Progenitor cell of endocrine pancreas (in vitro differentiated cells): ENCODE measurements around the gene RAB6B. TPM values are rescaled to one million over a fixed set of nuclear protein-coding genes. Genes with fewer than 3 reads are reported as not detected.

ENCODE experiments used
- DNase-seq: peaks from one replicate; pipeline ENCODE4 v3.0.0; 2021; ENCODE audit warnings: low spot score; ENCODE audit not compliant: unreplicated experiment
- H3K27ac Mint-ChIP-seq: 2 replicates; pipeline ENCODE4 v1.8.0; 2021; ENCODE audit warnings: mild to moderate bottlenecking, moderate library complexity, mixed read lengths
- H3K27me3 Mint-ChIP-seq: 2 replicates; pipeline ENCODE4 v1.8.0; 2021; ENCODE audit warnings: mixed read lengths
- H3K36me3 Mint-ChIP-seq: 2 replicates; pipeline ENCODE4 v1.8.0; 2022; ENCODE audit warnings: mixed read lengths; ENCODE audit not compliant: insufficient read depth
- H3K4me1 Mint-ChIP-seq: 2 replicates; pipeline ENCODE4 v1.8.0; 2021; ENCODE audit warnings: low read depth, mixed read lengths
- H3K4me3 Mint-ChIP-seq: 2 replicates; pipeline ENCODE4 v1.8.0; 2021; ENCODE audit warnings: low read depth, mild to moderate bottlenecking, moderate library complexity, mixed read lengths
- H3K9me3 Mint-ChIP-seq: 2 replicates; pipeline ENCODE4 v1.8.0; 2021; ENCODE audit warnings: low read depth, mixed read lengths
- total RNA-seq: library from RNA; stranded (reverse); gene quantifications from 2 replicates; pipeline ENCODE4 v1.2.1, GENCODE V29; 2021
- TF ChIP-seq, protein P1 (sequence below): fragments of 200-600 bp; sonication (generic); IDR thresholded peaks from one replicate; pipeline ENCODE4 v1.5.0; 2021; ENCODE audit warnings: antibody characterized with exemption, mild to moderate bottlenecking; ENCODE audit not compliant: unreplicated experiment

Gene RAB6B
- total RNA-seq, 1 donor from 2014 or later = 10.5 TPM

DNA sequence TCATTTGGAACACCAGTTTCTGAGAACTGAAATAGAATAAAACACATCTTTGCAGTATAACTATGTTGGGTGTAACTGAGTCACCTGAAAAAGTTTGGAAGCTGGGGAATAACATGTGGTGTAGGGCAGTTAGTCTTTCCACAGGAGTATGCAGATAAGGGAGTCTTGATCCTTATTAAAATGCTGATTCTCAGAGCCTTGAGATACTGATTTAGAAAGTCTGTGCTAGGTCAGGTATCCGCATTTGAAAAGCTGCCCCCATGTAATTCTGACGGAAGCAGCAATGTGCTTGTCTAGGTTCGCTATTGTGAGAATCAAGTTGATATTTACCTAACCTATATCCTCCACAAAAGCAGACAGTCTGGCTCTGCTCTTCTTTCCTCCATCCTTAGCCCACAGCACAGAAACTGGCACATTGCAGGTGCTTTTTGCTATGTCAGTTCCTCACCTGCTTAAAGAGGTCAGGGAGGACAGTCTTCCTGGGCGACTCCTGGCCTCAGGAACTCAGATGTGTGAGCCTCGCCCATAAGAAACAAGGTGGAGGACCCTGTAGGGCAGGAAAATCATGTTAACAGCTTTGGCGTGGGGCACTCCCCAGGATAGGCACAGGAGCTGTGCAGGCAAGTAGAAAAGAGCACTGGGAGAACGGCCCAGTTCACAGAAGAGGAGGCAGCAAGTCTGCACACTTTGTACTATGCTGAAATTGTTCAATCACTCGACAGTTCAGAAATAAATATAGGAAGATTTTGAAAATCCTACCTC, 117.7 kb downstream of the RAB6B start:
- TF ChIP-seq, protein P1, sequence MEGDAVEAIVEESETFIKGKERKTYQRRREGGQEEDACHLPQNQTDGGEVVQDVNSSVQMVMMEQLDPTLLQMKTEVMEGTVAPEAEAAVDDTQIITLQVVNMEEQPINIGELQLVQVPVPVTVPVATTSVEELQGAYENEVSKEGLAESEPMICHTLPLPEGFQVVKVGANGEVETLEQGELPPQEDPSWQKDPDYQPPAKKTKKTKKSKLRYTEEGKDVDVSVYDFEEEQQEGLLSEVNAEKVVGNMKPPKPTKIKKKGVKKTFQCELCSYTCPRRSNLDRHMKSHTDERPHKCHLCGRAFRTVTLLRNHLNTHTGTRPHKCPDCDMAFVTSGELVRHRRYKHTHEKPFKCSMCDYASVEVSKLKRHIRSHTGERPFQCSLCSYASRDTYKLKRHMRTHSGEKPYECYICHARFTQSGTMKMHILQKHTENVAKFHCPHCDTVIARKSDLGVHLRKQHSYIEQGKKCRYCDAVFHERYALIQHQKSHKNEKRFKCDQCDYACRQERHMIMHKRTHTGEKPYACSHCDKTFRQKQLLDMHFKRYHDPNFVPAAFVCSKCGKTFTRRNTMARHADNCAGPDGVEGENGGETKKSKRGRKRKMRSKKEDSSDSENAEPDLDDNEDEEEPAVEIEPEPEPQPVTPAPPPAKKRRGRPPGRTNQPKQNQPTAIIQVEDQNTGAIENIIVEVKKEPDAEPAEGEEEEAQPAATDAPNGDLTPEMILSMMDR = no peak
- H3K4me3 Mint-ChIP-seq = no peak overlapping the region

DNA sequence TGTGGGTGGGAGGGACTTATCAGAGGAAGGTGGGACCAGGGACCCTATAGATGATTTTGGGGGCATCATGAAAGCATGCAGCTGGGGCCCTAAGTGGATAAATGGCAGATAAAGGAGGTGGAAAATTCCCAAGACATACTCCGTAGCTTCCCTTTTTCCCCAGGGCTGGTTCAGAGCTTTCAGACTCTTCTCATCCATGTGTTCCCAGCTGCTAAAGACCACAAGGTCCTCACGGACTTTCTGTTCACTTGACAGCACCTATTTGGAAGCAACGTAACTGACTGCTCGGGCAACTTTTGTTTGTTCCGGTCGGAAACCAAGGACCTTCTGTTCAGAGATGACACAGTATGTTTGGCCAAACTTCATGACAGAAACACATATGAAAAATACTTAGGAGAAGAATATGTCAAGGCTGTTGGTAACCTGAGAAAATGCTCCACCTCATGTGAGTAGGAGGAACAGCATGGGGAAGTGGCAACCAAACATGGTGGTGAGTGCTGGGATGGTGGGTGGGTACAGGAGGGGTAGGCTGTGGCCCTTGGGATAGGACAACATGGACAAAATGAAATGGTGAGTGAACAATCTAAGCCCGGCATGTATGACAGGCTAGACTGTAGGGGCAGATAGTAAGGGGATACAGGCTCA, 118.8 kb downstream of the RAB6B start:
- Mint-ChIP-seq H3K4me1 (no peaks in the 10 kb centered on the region), H3K27me3 (peaks cover 8% of the 10 kb centered on the region), H3K36me3 (no peaks in the 10 kb centered on the region), H3K9me3 (no peaks in the 10 kb centered on the region), H3K27ac (no peak overlapping the region), H3K4me3 (no peak overlapping the region)
- TF ChIP-seq, protein P1 = no peak
- no peak for DNase-seq

More for the DNA sequence above, 117.7 kb downstream of the RAB6B start:
- H3K27me3 Mint-ChIP-seq = peaks cover 8% of the 10 kb centered on the region
- no peak for DNase-seq
- no peaks in the 10 kb centered on the region for H3K4me1 Mint-ChIP-seq
- no peak overlapping the region for H3K27ac Mint-ChIP-seq
- H3K9me3 Mint-ChIP-seq = peaks cover 4% of the 10 kb centered on the region
- H3K36me3 Mint-ChIP-seq = no peaks in the 10 kb centered on the region

DNA sequence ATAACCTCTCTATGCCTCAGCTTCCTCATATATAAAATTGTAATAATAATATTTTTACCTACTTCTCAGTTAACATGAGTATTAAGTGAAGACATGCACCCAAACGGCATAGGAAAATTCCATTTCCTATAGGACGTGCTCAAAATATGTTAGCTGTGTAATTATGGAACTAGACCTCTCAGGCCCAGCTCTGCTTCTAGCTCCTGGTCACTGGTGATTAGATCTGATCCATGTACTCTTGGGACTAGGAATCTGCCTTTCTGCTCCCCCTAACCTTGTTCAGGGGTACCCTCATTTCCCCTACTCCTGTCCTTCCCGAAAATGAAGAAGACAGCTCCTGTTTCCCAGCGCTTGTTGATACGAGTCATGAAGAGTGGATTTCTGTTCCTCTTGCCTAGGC, 119.8 kb downstream of the RAB6B start:
- Mint-ChIP-seq H3K4me3 (no peak overlapping the region), H3K27me3 (peaks cover 8% of the 10 kb centered on the region), H3K27ac (no peak overlapping the region), H3K4me1 (no peaks in the 10 kb centered on the region), H3K36me3 (no peaks in the 10 kb centered on the region), H3K9me3 (no peaks in the 10 kb centered on the region)
- TF ChIP-seq, protein P1 = no peak
- no peak for DNase-seq

DNA sequence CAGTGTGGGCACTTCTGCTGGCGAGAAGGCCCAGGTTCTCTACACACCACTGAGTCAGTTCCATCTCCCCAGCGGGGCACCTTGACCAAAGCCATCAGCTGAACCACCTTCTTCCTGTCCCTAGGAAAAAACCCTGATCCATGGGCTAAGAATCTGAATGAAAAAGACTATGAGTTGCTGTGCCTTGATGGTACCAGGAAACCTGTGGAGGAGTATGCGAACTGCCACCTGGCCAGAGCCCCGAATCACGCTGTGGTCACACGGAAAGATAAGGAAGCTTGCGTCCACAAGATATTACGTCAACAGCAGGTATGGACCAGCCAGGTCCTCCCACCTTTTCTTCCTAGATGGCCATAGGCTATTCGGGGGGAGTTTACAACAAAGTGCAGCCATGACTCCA, 120.4 kb downstream of the RAB6B start:
- Mint-ChIP-seq H3K36me3 (no peaks in the 10 kb centered on the region), H3K4me3 (no peak overlapping the region), H3K4me1 (no peaks in the 10 kb centered on the region), H3K27ac (no peak overlapping the region), H3K27me3 (peaks cover 8% of the 10 kb centered on the region), H3K9me3 (no peaks in the 10 kb centered on the region)
- TF ChIP-seq, protein P1 = no peak
- DNase-seq = no peak

Other genes starting within 250 kb of the RAB6B start
- 51.8 and 56.9 TPM in 2 replicates for gene TOPBP1, start 233.9 kb downstream of the RAB6B start, total RNA-seq
- 3.8 and 4.4 TPM in 2 replicates for gene TF, start 149.5 kb downstream of the RAB6B start, total RNA-seq
- 38.2 and 49.1 TPM in 2 replicates for gene SRPRB, start 90.1 kb downstream of the RAB6B start, total RNA-seq
- 27.9 and 28.9 TPM in 2 replicates for gene SLCO2A1, start 134.0 kb upstream of the RAB6B start, total RNA-seq